HepG2 (cell line): Measurements from ENCODE around the gene ABHD17B. TPM values are rescaled to one million over a fixed set of nuclear protein-coding genes. Genes with fewer than 3 reads are reported as not detected.

Experiments
- ATAC-seq: fragments of 200-7000 bp; cut with Tn5 transposase; 3 replicates; pipeline ENCODE4 v1.9.1; 2020; ENCODE audit warnings: mild to moderate bottlenecking, moderate library complexity
- BruUV-seq: library from RNA; stranded (reverse); fragments of 400-500 nt; replicated peaks from 2 replicates; lab custom pipeline; 2021; lab: Mats Ljungman, UMichigan
- CTCF ChIA-PET: fragments of 300-600 bp; formaldehyde crosslinking; extraction: SDS; loops from one replicate; lab custom pipeline; 2021; ENCODE audit warnings: low total read pairs, inconsistent platforms, low intra/inter-chr PET ratio; lab: Yijun Ruan, JAX
- POLR2A ChIA-PET: fragments of 350-600 bp; sonication (Branson Sonifier 250); formaldehyde crosslinking; loops from one replicate; lab custom pipeline; 2020; ENCODE audit warnings: antibody characterized with exemption, inconsistent platforms; lab: Yijun Ruan, JAX
- DNase-seq: peaks from one replicate; pipeline ENCODE4 v3.0.0-alpha.2; 2015; ENCODE audit warnings: low spot score
- FAIRE-seq: peaks from 3 replicates; lab custom pipeline; 2011; peaks lifted over from hg19 to GRCh38; lab: Jason Lieb, UNC
- H2AFZ ChIP-seq: one replicate; pipeline ENCODE4 v1.6.1; 2011; ENCODE audit warnings: low read length, inconsistent platforms
- H3K27ac ChIP-seq: fragments of 300-600 bp; 3 replicates; pipeline ENCODE4 v1.8.0; 2011; ENCODE audit warnings: mixed run types, mild to moderate bottlenecking, mixed read lengths, low read length, inconsistent platforms; ENCODE audit not compliant: insufficient read depth; ENCODE audit errors: extremely low read length
- H3K27me3 ChIP-seq, 2 experiments: fragments of 200-600 bp in 1 of 2; 2 replicates in 1 of 2; 3 replicates in 1 of 2; pipeline versions ENCODE4 v1.6.0 to v1.8.0; 2011; ENCODE audit warnings: low read length in 2 of 2, mild to moderate bottlenecking in 2 of 2, moderate library complexity in 2 of 2, inconsistent platforms in 1 of 2; ENCODE audit not compliant: insufficient read depth in 2 of 2, control insufficient read depth in 1 of 2
- H3K36me3 ChIP-seq, 2 experiments: fragments of 200-600 bp in 1 of 2; replicated peaks in 1 of 2; 2 replicates in 1 of 2; 3 replicates in 1 of 2; pipeline versions ENCODE4 v1.5.1 to v1.8.0; 2011; ENCODE audit warnings: low read length in 2 of 2, inconsistent platforms in 1 of 2; ENCODE audit not compliant: insufficient read depth in 2 of 2, control insufficient read depth in 1 of 2
- H3K4me1 ChIP-seq: 2 replicates; pipeline ENCODE4 v1.5.1; 2012; ENCODE audit warnings: low read length, inconsistent platforms; ENCODE audit not compliant: insufficient read depth
- H3K4me2 ChIP-seq: 2 replicates; pipeline ENCODE4 v1.6.0; 2011; ENCODE audit warnings: low read depth, low read length, inconsistent platforms
- H3K4me3 ChIP-seq, 3 experiments: fragments of 200-600 bp in 1 of 3; sonication (generic), shearing (Covaris generic) in 1 of 3; replicated peaks in 1 of 3; 2 replicates each; pipeline ENCODE4 v1.5.1; 2011 to 2016; ENCODE audit warnings: low read length in 3 of 3, inconsistent platforms in 2 of 3, low read depth in 2 of 3, mild to moderate bottlenecking in 2 of 3, control low read depth in 1 of 3, mixed read lengths in 1 of 3; ENCODE audit not compliant: insufficient read depth in 1 of 3
- H3K79me2 ChIP-seq: one replicate; pipeline ENCODE4 v1.6.1; 2011; ENCODE audit warnings: low read length, inconsistent platforms; ENCODE audit not compliant: insufficient read depth
- H3K9ac ChIP-seq: 2 replicates; pipeline ENCODE4 v1.6.0; 2011; ENCODE audit warnings: mild to moderate bottlenecking, low read depth, low read length, inconsistent platforms; ENCODE audit not compliant: insufficient read depth
- H3K9me3 ChIP-seq: 2 replicates; pipeline ENCODE4 v1.5.1; 2012; ENCODE audit warnings: mild to moderate bottlenecking, low read length
- H4K20me1 ChIP-seq: 2 replicates; pipeline ENCODE4 v1.6.0; 2011; ENCODE audit warnings: inconsistent platforms, mild to moderate bottlenecking, low read length, moderate library complexity; ENCODE audit not compliant: insufficient read depth
- ARNTL ChIP-seq: sonication (generic); formaldehyde crosslinking; IDR thresholded peaks from 2 replicates; pipeline ENCODE4 v1.4.0; 2020; ENCODE audit warnings: mild to moderate bottlenecking, missing genetic modification reagents
- DMAP1 ChIP-seq: IDR thresholded peaks from 2 replicates; pipeline ENCODE4 v1.6.1; 2016
- ELF3 ChIP-seq: IDR thresholded peaks from 2 replicates; pipeline ENCODE4 v1.6.1; 2016; ENCODE audit warnings: missing genetic modification reagents, missing compliant biosample characterization
- EP300 ChIP-seq, 3 experiments: sonication (generic) in 1 of 3; formaldehyde crosslinking in 1 of 3; IDR thresholded peaks; 2 replicates each; pipeline versions ENCODE4 v1.5.1 to v1.6.1; 2011 to 2020; ENCODE audit warnings: low read depth in 2 of 3, low read length in 2 of 3, borderline replicate concordance in 1 of 3, improper control_type of control experiment in 1 of 3, mild to moderate bottlenecking in 1 of 3, missing genetic modification reagents in 1 of 3, moderate library complexity in 1 of 3
- ETV6 ChIP-seq: sonication (generic); formaldehyde crosslinking; conservative IDR thresholded peaks from 2 replicates; pipeline ENCODE4 v1.4.0; 2020; ENCODE audit warnings: missing genetic modification reagents
- FOSL2 ChIP-seq: sonication (generic); formaldehyde crosslinking; IDR thresholded peaks from 2 replicates; pipeline ENCODE4 v1.4.0; 2020; ENCODE audit warnings: missing genetic modification reagents
- GLI4 ChIP-seq: sonication (generic); formaldehyde crosslinking; IDR thresholded peaks from 2 replicates; pipeline ENCODE4 v1.5.1; 2020; ENCODE audit warnings: missing genetic modification reagents, mild to moderate bottlenecking, moderate library complexity, borderline replicate concordance
- KLF12 ChIP-seq: sonication (generic); formaldehyde crosslinking; IDR thresholded peaks from 2 replicates; pipeline ENCODE4 v1.4.0; 2020; ENCODE audit warnings: missing genetic modification reagents, borderline replicate concordance
- KLF13 ChIP-seq: sonication (generic); formaldehyde crosslinking; IDR thresholded peaks from 2 replicates; pipeline ENCODE4 v1.4.0; 2020; ENCODE audit warnings: mild to moderate bottlenecking, missing genetic modification reagents
- KMT2B ChIP-seq: IDR thresholded peaks from 2 replicates; pipeline ENCODE4 v1.6.1; 2016; ENCODE audit warnings: missing genetic modification reagents, missing compliant biosample characterization
- PHB2 ChIP-seq: fragments of 450-650 bp; IDR thresholded peaks from 2 replicates; pipeline ENCODE4 v1.6.1; 2018; ENCODE audit not compliant: partially characterized antibody
- RBM22 ChIP-seq: fragments of 200-400 bp; formaldehyde crosslinking; optimal IDR thresholded peaks from 2 replicates; pipeline ENCODE3; 2017; ENCODE audit warnings: mild to moderate bottlenecking, low read length, moderate library complexity
- SALL1 ChIP-seq: sonication (generic); formaldehyde crosslinking; IDR thresholded peaks from 2 replicates; pipeline ENCODE4 v1.8.0; 2022; ENCODE audit warnings: mild to moderate bottlenecking, missing genetic modification reagents
- SP5 ChIP-seq: IDR thresholded peaks from 2 replicates; pipeline ENCODE4 v1.6.1; 2016; ENCODE audit warnings: low read depth, borderline replicate concordance
- TAF1 ChIP-seq: sonication (generic); formaldehyde crosslinking; IDR thresholded peaks from 2 replicates; pipeline ENCODE4 v1.4.0; 2020; ENCODE audit warnings: missing genetic modification reagents
- TEAD2 ChIP-seq: sonication (generic); formaldehyde crosslinking; IDR thresholded peaks from 2 replicates; pipeline ENCODE4 v1.9.0; 2021; ENCODE audit warnings: missing genetic modification reagents
- ZNF207 ChIP-seq: fragments of 450-650 bp; IDR thresholded peaks from 2 replicates; pipeline ENCODE4 v1.6.1; 2016; ENCODE audit warnings: antibody characterized with exemption, borderline replicate concordance
- ZNF234 ChIP-seq: sonication (generic); formaldehyde crosslinking; conservative IDR thresholded peaks from 2 replicates; pipeline ENCODE4 v1.5.1; 2020; ENCODE audit warnings: mild to moderate bottlenecking, missing genetic modification reagents
- ZNF510 ChIP-seq: sonication (generic); formaldehyde crosslinking; IDR thresholded peaks from 2 replicates; pipeline ENCODE4 v1.4.0; 2020; ENCODE audit warnings: low read depth, mild to moderate bottlenecking, missing genetic modification reagents
- ZNF576 ChIP-seq: sonication (generic); formaldehyde crosslinking; IDR thresholded peaks from 2 replicates; pipeline ENCODE4 v1.4.0; 2020; ENCODE audit warnings: mild to moderate bottlenecking, missing genetic modification reagents
- ZNF772 ChIP-seq: sonication (generic); formaldehyde crosslinking; IDR thresholded peaks from 2 replicates; pipeline ENCODE4 v1.5.0; 2020; ENCODE audit warnings: mild to moderate bottlenecking, missing genetic modification reagents
- WGBS: methylation state at CpG from one replicate; pipeline ENCODE4 v1.1.6; 2017; ENCODE audit warnings: low lambda C conversion rate; 5-methylcytosine and 5-hydroxymethylcytosine counted together
- in situ Hi-C: cut with HindIII; loops from 2 replicates; pipeline ENCODE4 v1.10.0; 2017; ENCODE audit warnings: low pct_unique_long_range_greater_than_20kb; ENCODE audit not compliant: extremely low pct_ligation_motif_present
- intact Hi-C: fragments of 100-400 bp; cut with micrococcal nuclease; formaldehyde crosslinking; loops from one replicate; pipeline ENCODE4 v1.10.0; 2022; ENCODE audit not compliant: unreplicated experiment
- polyA plus RNA-seq, 8 experiments: library from polyadenylated mRNA; depleted of rRNA in 3 of 8; stranded (reverse) in 7 of 8; unstranded in 1 of 8; fragments of >200 nt; fragmentation: Illumina TruSeq in 4 of 8; extraction: Trizol in 4 of 8; gene quantifications; 2 replicates each; pipeline versions ENCODE4 v1.2.1 to v1.2.3, GENCODE V29; 2011 to 2016; ENCODE audit warnings: low read depth in 4 of 8, missing spikeins in 1 of 8, mixed read lengths in 1 of 8; ENCODE audit not compliant: insufficient read depth in 1 of 8
- total RNA-seq, 5 experiments: library from RNA; depleted of rRNA; stranded (reverse); fragments of >200 nt; fragmentation: Illumina TruSeq; extraction: Trizol; gene quantifications; 2 replicates each; pipeline ENCODE4 v1.2.3, GENCODE V29; 2016; ENCODE audit warnings: low read depth in 1 of 5
- TF ChIP-seq, protein P1 (sequence below): IDR thresholded peaks from 2 replicates; pipeline ENCODE4 v1.6.1; 2016; ENCODE audit warnings: missing compliant biosample characterization, missing genetic modification reagents, borderline replicate concordance
- TF ChIP-seq, protein P2 (sequence below): sonication (generic); formaldehyde crosslinking; IDR thresholded peaks from 2 replicates; pipeline ENCODE4 v1.5.0; 2020; ENCODE audit warnings: missing genetic modification reagents, mild to moderate bottlenecking, borderline replicate concordance

Gene ABHD17B
- total and polyA plus RNA-seq, 2 of the 13 experiments (the other 11 are each of a cell fraction or from before 2014, with no cell fraction given) = 11.3 to 22.0 TPM

DNA sequence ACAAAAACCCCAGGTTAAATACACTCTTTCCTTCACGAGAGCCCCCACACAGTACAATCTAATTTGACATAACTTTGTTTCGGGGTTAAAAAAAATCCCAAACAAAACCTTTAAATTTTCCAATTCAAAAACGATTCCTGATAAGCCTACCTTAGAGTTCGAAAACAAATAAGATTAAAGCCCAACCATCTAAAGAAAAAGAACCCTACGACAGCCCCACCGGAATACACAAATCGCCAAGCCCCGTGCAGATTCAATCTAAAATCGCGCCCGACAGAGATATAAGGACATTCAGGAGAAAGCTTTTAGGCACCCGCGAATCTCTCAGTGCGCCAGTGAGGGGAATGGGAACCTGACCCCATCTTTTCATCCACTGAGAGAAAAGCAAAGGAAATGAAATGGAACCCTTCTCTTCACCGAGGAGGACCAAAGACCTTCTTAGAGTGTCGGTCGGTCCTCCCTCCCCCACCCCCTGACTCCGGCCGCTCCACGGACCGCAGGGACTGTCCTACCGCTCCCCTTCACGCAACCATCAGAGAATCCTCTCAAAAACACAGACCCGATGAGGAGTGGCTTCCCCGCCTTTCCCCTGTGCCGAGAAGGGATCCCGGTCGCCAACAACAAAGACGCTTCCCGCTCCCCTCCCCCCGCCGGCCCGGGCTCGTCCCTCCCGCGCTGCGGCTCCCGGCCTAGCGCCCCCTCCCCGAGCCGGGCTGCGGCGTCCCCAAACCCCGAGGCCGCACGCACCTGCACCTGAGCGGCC lies 925 bp downstream of the ABHD17B start:
- ChIA-PET CTCF (no interaction called here), POLR2A (interaction anchor here (1.8 kb wide), 1 partner anchor 11 kb away, joined by 11 read pairs; no protein-coding TSS in a partner anchor)
- peak overlapping the region; percentile 78 for H3K4me2 ChIP-seq
- FAIRE-seq (no peak), ATAC-seq (peak; percentile 36), DNase-seq (peak; percentile 31)
- peak overlapping the region; percentile 86 to 99 (median 89) for H3K4me3 ChIP-seq
- H4K20me1 ChIP-seq = peaks cover 39% of the 10 kb centered on the region
- intact Hi-C loops = loop anchor here (5.0 to 10.0 kb wide), 2 partner anchors 235 to 452 kb away; no protein-coding TSS in a partner anchor
- peaks cover 0 to 10% of the 10 kb centered on the region in 2 experiments; a peak in 2 of 5 replicates for H3K36me3 ChIP-seq
- H3K27me3 ChIP-seq = no peaks in the 10 kb centered on the region; a peak in 1 of 5 replicates
- H3K79me2 ChIP-seq = peaks cover 78% of the 10 kb centered on the region
- H3K4me1 ChIP-seq = peaks cover 53% of the 10 kb centered on the region
- BruUV-seq = TSS peak; percentile 54
- in situ Hi-C loops = no loop called here
- no peak overlapping the region for H2AFZ ChIP-seq
- 1% methylated on average over 24 of the region's 47 CpGs for WGBS
- peak overlapping the region; percentile 93 for H3K27ac ChIP-seq
- peak overlapping the region; percentile 92 for H3K9ac ChIP-seq
- no peaks in the 10 kb centered on the region for H3K9me3 ChIP-seq
- TF ChIP-seq ELF3 = no peak
- TF ChIP-seq KMT2B = 0 out of 2 replicates have a peak, but pooled peaks have one; percentile 11
- no peak; the same call in 1 of the 2 replicates for TF ChIP-seq SALL1 (CRISPR knock-in tag)
- TF ChIP-seq FOSL2 (CRISPR knock-in tag) = no peak
- TF ChIP-seq GLI4 (CRISPR knock-in tag) = no peak
- TF ChIP-seq ZNF234 (CRISPR knock-in tag) = no peak
- TF ChIP-seq KLF13 (CRISPR knock-in tag) = no peak
- TF ChIP-seq KLF12 (CRISPR knock-in tag) = no peak
- TF ChIP-seq ZNF772 (CRISPR knock-in tag) = no peak
- no peak for TF ChIP-seq PHB2
- TF ChIP-seq ETV6 (CRISPR knock-in tag) = no peak
- TF ChIP-seq DMAP1 (CRISPR knock-in tag) = no peak; the same call in 1 of the 2 replicates
- no peak for TF ChIP-seq TAF1
- TF ChIP-seq ZNF576 (CRISPR knock-in tag) = no peak
- TF ChIP-seq ZNF510 (CRISPR knock-in tag) = no peak
- TF ChIP-seq ZNF207 = no peak
- TF ChIP-seq ARNTL (CRISPR knock-in tag) = no peak
- TF ChIP-seq EP300 (IDR thresholded peaks at IDR 0.05; ENCODE audit: low read depth in 2 of 2, low read length in 2 of 2) = no peak
- TF ChIP-seq EP300 (CRISPR knock-in tag; IDR thresholded peaks at IDR 0.05; ENCODE audit: borderline replicate concordance) = no peak
- TF ChIP-seq TEAD2 = no peak
- TF ChIP-seq, protein P1, sequence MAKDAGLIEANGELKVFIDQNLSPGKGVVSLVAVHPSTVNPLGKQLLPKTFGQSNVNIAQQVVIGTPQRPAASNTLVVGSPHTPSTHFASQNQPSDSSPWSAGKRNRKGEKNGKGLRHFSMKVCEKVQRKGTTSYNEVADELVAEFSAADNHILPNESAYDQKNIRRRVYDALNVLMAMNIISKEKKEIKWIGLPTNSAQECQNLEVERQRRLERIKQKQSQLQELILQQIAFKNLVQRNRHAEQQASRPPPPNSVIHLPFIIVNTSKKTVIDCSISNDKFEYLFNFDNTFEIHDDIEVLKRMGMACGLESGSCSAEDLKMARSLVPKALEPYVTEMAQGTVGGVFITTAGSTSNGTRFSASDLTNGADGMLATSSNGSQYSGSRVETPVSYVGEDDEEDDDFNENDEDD (CRISPR knock-in tag) = peak; percentile 54; the same call in 1 of the 2 replicates
- TF ChIP-seq, protein P2, sequence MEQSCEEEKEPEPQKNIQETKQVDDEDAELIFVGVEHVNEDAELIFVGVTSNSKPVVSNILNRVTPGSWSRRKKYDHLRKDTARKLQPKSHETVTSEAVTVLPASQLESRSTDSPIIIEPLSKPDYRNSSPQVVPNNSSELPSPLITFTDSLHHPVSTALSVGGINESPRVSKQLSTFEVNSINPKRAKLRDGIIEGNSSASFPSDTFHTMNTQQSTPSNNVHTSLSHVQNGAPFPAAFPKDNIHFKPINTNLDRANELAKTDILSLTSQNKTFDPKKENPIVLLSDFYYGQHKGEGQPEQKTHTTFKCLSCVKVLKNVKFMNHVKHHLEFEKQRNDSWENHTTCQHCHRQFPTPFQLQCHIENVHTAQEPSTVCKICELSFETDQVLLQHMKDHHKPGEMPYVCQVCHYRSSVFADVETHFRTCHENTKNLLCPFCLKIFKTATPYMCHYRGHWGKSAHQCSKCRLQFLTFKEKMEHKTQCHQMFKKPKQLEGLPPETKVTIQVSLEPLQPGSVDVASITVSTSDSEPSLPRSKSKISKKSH (CRISPR knock-in tag) = no peak
- no peak for TF ChIP-seq RBM22
- 0 out of 2 replicates have a peak, but pooled peaks have one; percentile 9 for TF ChIP-seq SP5 (CRISPR knock-in tag)
